HepG2 (cell line): Measurements from ENCODE around the gene MAP2K5. TPM values are rescaled to one million over a fixed set of nuclear protein-coding genes. Genes with fewer than 3 reads are reported as not detected.

Experiments
- ATAC-seq: fragments of 200-7000 bp; cut with Tn5 transposase; 3 replicates; pipeline ENCODE4 v1.9.1; 2020; ENCODE audit warnings: mild to moderate bottlenecking, moderate library complexity
- BruUV-seq: library from RNA; stranded (reverse); fragments of 400-500 nt; replicated peaks from 2 replicates; lab custom pipeline; 2021; lab: Mats Ljungman, UMichigan
- CTCF ChIA-PET: fragments of 300-600 bp; formaldehyde crosslinking; extraction: SDS; loops from one replicate; lab custom pipeline; 2021; ENCODE audit warnings: low total read pairs, inconsistent platforms, low intra/inter-chr PET ratio; lab: Yijun Ruan, JAX
- POLR2A ChIA-PET: fragments of 350-600 bp; sonication (Branson Sonifier 250); formaldehyde crosslinking; loops from one replicate; lab custom pipeline; 2020; ENCODE audit warnings: antibody characterized with exemption, inconsistent platforms; lab: Yijun Ruan, JAX
- DNase-seq: peaks from one replicate; pipeline ENCODE4 v3.0.0-alpha.2; 2015; ENCODE audit warnings: low spot score
- FAIRE-seq: peaks from 3 replicates; lab custom pipeline; 2011; peaks lifted over from hg19 to GRCh38; lab: Jason Lieb, UNC
- H2AFZ ChIP-seq: one replicate; pipeline ENCODE4 v1.6.1; 2011; ENCODE audit warnings: low read length, inconsistent platforms
- H3K27ac ChIP-seq: fragments of 300-600 bp; 3 replicates; pipeline ENCODE4 v1.8.0; 2011; ENCODE audit warnings: mixed run types, mild to moderate bottlenecking, mixed read lengths, low read length, inconsistent platforms; ENCODE audit not compliant: insufficient read depth; ENCODE audit errors: extremely low read length
- H3K27me3 ChIP-seq, 2 experiments: fragments of 200-600 bp in 1 of 2; 2 replicates in 1 of 2; 3 replicates in 1 of 2; pipeline versions ENCODE4 v1.6.0 to v1.8.0; 2011; ENCODE audit warnings: low read length in 2 of 2, mild to moderate bottlenecking in 2 of 2, moderate library complexity in 2 of 2, inconsistent platforms in 1 of 2; ENCODE audit not compliant: insufficient read depth in 2 of 2, control insufficient read depth in 1 of 2
- H3K36me3 ChIP-seq, 2 experiments: fragments of 200-600 bp in 1 of 2; replicated peaks in 1 of 2; 2 replicates in 1 of 2; 3 replicates in 1 of 2; pipeline versions ENCODE4 v1.5.1 to v1.8.0; 2011; ENCODE audit warnings: low read length in 2 of 2, inconsistent platforms in 1 of 2; ENCODE audit not compliant: insufficient read depth in 2 of 2, control insufficient read depth in 1 of 2
- H3K4me1 ChIP-seq: 2 replicates; pipeline ENCODE4 v1.5.1; 2012; ENCODE audit warnings: low read length, inconsistent platforms; ENCODE audit not compliant: insufficient read depth
- H3K4me2 ChIP-seq: 2 replicates; pipeline ENCODE4 v1.6.0; 2011; ENCODE audit warnings: low read depth, low read length, inconsistent platforms
- H3K4me3 ChIP-seq, 3 experiments: fragments of 200-600 bp in 1 of 3; sonication (generic), shearing (Covaris generic) in 1 of 3; replicated peaks in 1 of 3; 2 replicates each; pipeline ENCODE4 v1.5.1; 2011 to 2016; ENCODE audit warnings: low read length in 3 of 3, inconsistent platforms in 2 of 3, low read depth in 2 of 3, mild to moderate bottlenecking in 2 of 3, control low read depth in 1 of 3, mixed read lengths in 1 of 3; ENCODE audit not compliant: insufficient read depth in 1 of 3
- H3K79me2 ChIP-seq: one replicate; pipeline ENCODE4 v1.6.1; 2011; ENCODE audit warnings: low read length, inconsistent platforms; ENCODE audit not compliant: insufficient read depth
- H3K9ac ChIP-seq: 2 replicates; pipeline ENCODE4 v1.6.0; 2011; ENCODE audit warnings: mild to moderate bottlenecking, low read depth, low read length, inconsistent platforms; ENCODE audit not compliant: insufficient read depth
- H3K9me3 ChIP-seq: 2 replicates; pipeline ENCODE4 v1.5.1; 2012; ENCODE audit warnings: mild to moderate bottlenecking, low read length
- H4K20me1 ChIP-seq: 2 replicates; pipeline ENCODE4 v1.6.0; 2011; ENCODE audit warnings: inconsistent platforms, mild to moderate bottlenecking, low read length, moderate library complexity; ENCODE audit not compliant: insufficient read depth
- ELF4 ChIP-seq: sonication (generic); formaldehyde crosslinking; IDR thresholded peaks from 2 replicates; pipeline ENCODE4 v1.5.0; 2020; ENCODE audit warnings: missing genetic modification reagents, mild to moderate bottlenecking, moderate library complexity, borderline replicate concordance
- HES4 ChIP-seq: sonication (generic); formaldehyde crosslinking; IDR thresholded peaks from 2 replicates; pipeline ENCODE4 v1.9.0; 2021; ENCODE audit warnings: mild to moderate bottlenecking, missing genetic modification reagents, borderline replicate concordance
- HHEX ChIP-seq: IDR thresholded peaks from 2 replicates; pipeline ENCODE4 v1.6.1; 2016; ENCODE audit warnings: control low read depth
- PRPF4 ChIP-seq: fragments of 200-400 bp; formaldehyde crosslinking; IDR thresholded peaks from 2 replicates; pipeline ENCODE4 v1.6.1; 2016; ENCODE audit warnings: low read length, low read depth; ENCODE audit not compliant: poor library complexity, severe bottlenecking
- SETDB1 ChIP-seq: sonication (generic); formaldehyde crosslinking; IDR thresholded peaks from 2 replicates; pipeline ENCODE4 v1.5.1; 2020; ENCODE audit warnings: missing genetic modification reagents, mild to moderate bottlenecking, borderline replicate concordance
- TARDBP ChIP-seq: sonication (generic); formaldehyde crosslinking; IDR thresholded peaks from 2 replicates; pipeline ENCODE4 v1.8.0; 2022; ENCODE audit warnings: mild to moderate bottlenecking, missing genetic modification reagents
- ZNF17 ChIP-seq: sonication (generic); formaldehyde crosslinking; IDR thresholded peaks from 2 replicates; pipeline ENCODE4 v1.5.0; 2020; ENCODE audit warnings: mild to moderate bottlenecking, missing genetic modification reagents
- ZNF207 ChIP-seq: fragments of 450-650 bp; IDR thresholded peaks from 2 replicates; pipeline ENCODE4 v1.6.1; 2016; ENCODE audit warnings: antibody characterized with exemption, borderline replicate concordance
- ZNF331 ChIP-seq: sonication (generic); formaldehyde crosslinking; IDR thresholded peaks from 2 replicates; pipeline ENCODE4 v1.4.0; 2020; ENCODE audit warnings: missing genetic modification reagents
- ZNF740 ChIP-seq: sonication (generic); formaldehyde crosslinking; IDR thresholded peaks from 2 replicates; pipeline ENCODE4 v1.4.0; 2020; ENCODE audit warnings: missing genetic modification reagents
- ZNF781 ChIP-seq: sonication (generic); formaldehyde crosslinking; IDR thresholded peaks from 2 replicates; pipeline ENCODE4 v1.5.1; 2020; ENCODE audit warnings: borderline replicate concordance, mild to moderate bottlenecking, missing genetic modification reagents; ENCODE audit errors: not compliant biosample characterization
- ZNF839 ChIP-seq: sonication (generic); formaldehyde crosslinking; IDR thresholded peaks from 2 replicates; pipeline ENCODE4 v1.4.0; 2020; ENCODE audit warnings: missing genetic modification reagents, mild to moderate bottlenecking, borderline replicate concordance
- WGBS: methylation state at CpG from one replicate; pipeline ENCODE4 v1.1.6; 2017; ENCODE audit warnings: low lambda C conversion rate; 5-methylcytosine and 5-hydroxymethylcytosine counted together
- in situ Hi-C: cut with HindIII; loops from 2 replicates; pipeline ENCODE4 v1.10.0; 2017; ENCODE audit warnings: low pct_unique_long_range_greater_than_20kb; ENCODE audit not compliant: extremely low pct_ligation_motif_present
- intact Hi-C: fragments of 100-400 bp; cut with micrococcal nuclease; formaldehyde crosslinking; loops from one replicate; pipeline ENCODE4 v1.10.0; 2022; ENCODE audit not compliant: unreplicated experiment
- polyA plus RNA-seq, 8 experiments: library from polyadenylated mRNA; depleted of rRNA in 3 of 8; stranded (reverse) in 7 of 8; unstranded in 1 of 8; fragments of >200 nt; fragmentation: Illumina TruSeq in 4 of 8; extraction: Trizol in 4 of 8; gene quantifications; 2 replicates each; pipeline versions ENCODE4 v1.2.1 to v1.2.3, GENCODE V29; 2011 to 2016; ENCODE audit warnings: low read depth in 4 of 8, missing spikeins in 1 of 8, mixed read lengths in 1 of 8; ENCODE audit not compliant: insufficient read depth in 1 of 8
- total RNA-seq, 5 experiments: library from RNA; depleted of rRNA; stranded (reverse); fragments of >200 nt; fragmentation: Illumina TruSeq; extraction: Trizol; gene quantifications; 2 replicates each; pipeline ENCODE4 v1.2.3, GENCODE V29; 2016; ENCODE audit warnings: low read depth in 1 of 5
- TF ChIP-seq, protein P1 (sequence below): sonication (generic); formaldehyde crosslinking; IDR thresholded peaks from 2 replicates; pipeline ENCODE4 v1.4.0; 2020; ENCODE audit warnings: missing genetic modification reagents, borderline replicate concordance
- TF ChIP-seq, protein P2 (sequence below): sonication (generic); formaldehyde crosslinking; conservative IDR thresholded peaks from 2 replicates; pipeline ENCODE4 v1.8.1; 2023; ENCODE audit warnings: missing genetic modification reagents
- TF ChIP-seq, protein P3 (sequence below): sonication (generic); formaldehyde crosslinking; IDR thresholded peaks from 2 replicates; pipeline ENCODE4 v1.4.0; 2020; ENCODE audit warnings: missing genetic modification reagents
- TF ChIP-seq, protein P4 (sequence below): sonication (generic); formaldehyde crosslinking; IDR thresholded peaks from 2 replicates; pipeline ENCODE4 v1.5.1; 2020; ENCODE audit warnings: missing genetic modification reagents, mild to moderate bottlenecking, borderline replicate concordance

MAP2K5 gene
- total and polyA plus RNA-seq, 2 of the 13 experiments (the other 11 are each of a cell fraction or from before 2014, with no cell fraction given) = 4.0 to 4.3 TPM

- TF ChIP-seq ZNF740 (CRISPR knock-in tag) = no peak
- TF ChIP-seq ZNF17 = no peak
- no peak for TF ChIP-seq HHEX
Observed at GRCh38 chr15:67777071-67777470, 234.6 kb downstream of the MAP2K5 start (continued).

DNA sequence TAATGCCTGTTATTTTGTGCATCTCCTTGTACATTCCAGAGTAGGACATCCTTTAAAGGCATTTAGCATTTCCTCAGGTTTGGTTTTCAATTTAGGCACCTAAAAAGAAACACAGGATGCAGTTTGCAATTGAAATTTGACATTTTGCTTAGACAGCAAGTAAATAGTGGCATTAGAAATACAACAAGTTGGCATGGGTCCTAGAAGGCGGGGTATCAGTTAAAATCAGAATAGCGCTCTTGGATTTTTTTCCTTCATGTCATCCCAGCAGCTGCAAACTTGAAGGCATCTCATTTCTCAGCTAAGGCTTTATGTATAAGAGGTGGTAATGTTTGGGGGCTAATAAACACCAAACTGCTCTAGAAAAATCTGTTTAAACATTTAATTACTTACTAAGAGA lies 235.3 kb downstream of the MAP2K5 start:
- ChIA-PET CTCF (no interaction called here), POLR2A (no interaction called here)
- no peak for TF ChIP-seq ZNF207
- TF ChIP-seq, protein P1, sequence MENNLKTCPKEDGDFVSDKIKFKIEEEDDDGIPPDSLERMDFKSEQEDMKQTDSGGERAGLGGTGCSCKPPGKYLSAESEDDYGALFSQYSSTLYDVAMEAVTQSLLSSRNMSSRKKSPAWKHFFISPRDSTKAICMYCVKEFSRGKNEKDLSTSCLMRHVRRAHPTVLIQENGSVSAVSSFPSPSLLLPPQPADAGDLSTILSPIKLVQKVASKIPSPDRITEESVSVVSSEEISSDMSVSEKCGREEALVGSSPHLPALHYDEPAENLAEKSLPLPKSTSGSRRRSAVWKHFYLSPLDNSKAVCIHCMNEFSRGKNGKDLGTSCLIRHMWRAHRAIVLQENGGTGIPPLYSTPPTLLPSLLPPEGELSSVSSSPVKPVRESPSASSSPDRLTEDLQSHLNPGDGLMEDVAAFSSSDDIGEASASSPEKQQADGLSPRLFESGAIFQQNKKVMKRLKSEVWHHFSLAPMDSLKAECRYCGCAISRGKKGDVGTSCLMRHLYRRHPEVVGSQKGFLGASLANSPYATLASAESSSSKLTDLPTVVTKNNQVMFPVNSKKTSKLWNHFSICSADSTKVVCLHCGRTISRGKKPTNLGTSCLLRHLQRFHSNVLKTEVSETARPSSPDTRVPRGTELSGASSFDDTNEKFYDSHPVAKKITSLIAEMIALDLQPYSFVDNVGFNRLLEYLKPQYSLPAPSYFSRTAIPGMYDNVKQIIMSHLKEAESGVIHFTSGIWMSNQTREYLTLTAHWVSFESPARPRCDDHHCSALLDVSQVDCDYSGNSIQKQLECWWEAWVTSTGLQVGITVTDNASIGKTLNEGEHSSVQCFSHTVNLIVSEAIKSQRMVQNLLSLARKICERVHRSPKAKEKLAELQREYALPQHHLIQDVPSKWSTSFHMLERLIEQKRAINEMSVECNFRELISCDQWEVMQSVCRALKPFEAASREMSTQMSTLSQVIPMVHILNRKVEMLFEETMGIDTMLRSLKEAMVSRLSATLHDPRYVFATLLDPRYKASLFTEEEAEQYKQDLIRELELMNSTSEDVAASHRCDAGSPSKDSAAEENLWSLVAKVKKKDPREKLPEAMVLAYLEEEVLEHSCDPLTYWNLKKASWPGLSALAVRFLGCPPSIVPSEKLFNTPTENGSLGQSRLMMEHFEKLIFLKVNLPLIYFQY (CRISPR knock-in tag) = no peak
- TF ChIP-seq, protein P2, sequence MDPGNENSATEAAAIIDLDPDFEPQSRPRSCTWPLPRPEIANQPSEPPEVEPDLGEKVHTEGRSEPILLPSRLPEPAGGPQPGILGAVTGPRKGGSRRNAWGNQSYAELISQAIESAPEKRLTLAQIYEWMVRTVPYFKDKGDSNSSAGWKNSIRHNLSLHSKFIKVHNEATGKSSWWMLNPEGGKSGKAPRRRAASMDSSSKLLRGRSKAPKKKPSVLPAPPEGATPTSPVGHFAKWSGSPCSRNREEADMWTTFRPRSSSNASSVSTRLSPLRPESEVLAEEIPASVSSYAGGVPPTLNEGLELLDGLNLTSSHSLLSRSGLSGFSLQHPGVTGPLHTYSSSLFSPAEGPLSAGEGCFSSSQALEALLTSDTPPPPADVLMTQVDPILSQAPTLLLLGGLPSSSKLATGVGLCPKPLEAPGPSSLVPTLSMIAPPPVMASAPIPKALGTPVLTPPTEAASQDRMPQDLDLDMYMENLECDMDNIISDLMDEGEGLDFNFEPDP = no peak
- TF ChIP-seq, protein P3, sequence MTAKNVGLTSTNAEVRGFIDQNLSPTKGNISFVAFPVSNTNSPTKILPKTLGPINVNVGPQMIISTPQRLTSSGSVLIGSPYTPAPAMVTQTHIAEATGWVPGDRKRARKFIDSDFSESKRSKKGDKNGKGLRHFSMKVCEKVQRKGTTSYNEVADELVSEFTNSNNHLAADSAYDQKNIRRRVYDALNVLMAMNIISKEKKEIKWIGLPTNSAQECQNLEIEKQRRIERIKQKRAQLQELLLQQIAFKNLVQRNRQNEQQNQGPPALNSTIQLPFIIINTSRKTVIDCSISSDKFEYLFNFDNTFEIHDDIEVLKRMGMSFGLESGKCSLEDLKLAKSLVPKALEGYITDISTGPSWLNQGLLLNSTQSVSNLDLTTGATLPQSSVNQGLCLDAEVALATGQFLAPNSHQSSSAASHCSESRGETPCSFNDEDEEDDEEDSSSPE = no peak
- TF ChIP-seq TARDBP = no peak
- no peak for TF ChIP-seq ZNF331 (CRISPR knock-in tag)
- TF ChIP-seq ZNF839 = no peak
- no peak for TF ChIP-seq ELF4 (CRISPR knock-in tag)
- TF ChIP-seq HES4 = no peak
- no peak for TF ChIP-seq ZNF781
- TF ChIP-seq HHEX = no peak
- TF ChIP-seq SETDB1 = no peak
- TF ChIP-seq, protein P4, sequence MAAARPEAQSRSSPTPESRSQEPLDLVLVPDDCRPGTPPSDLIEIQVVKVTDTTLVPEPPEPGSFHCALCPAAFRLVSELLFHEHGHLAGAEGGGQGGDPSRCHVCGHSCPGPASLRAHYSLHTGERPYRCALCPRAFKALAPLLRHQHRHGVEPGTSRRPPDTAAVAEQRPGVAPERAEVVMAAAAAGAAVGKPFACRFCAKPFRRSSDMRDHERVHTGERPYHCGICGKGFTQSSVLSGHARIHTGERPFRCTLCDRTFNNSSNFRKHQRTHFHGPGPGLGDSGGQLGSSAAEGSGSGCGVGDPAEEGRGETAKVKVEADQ (CRISPR knock-in tag) = no peak
- no peak for TF ChIP-seq PRPF4
- Histone ChIP-seq H3K27me3 (no peaks in the 10 kb centered on the region), H3K4me3 (no peak overlapping the region), H3K4me2 (no peak overlapping the region), H3K9ac (no peak overlapping the region), H3K4me1 (no peaks in the 10 kb centered on the region), H3K27ac (no peak overlapping the region), H2AFZ (no peak overlapping the region), H3K9me3 (no peaks in the 10 kb centered on the region), H3K79me2 (no peaks in the 10 kb centered on the region), H3K36me3 (0 out of 5 replicates have a peak, but pooled peaks cover 0 to 2% of the 10 kb centered on the region in 2 experiments), H4K20me1 (no peaks in the 10 kb centered on the region)
- no peak for ATAC-seq
- WGBS = 100% methylated on average over 2 of the region's 2 CpGs
- in situ Hi-C loops = no loop called here
- intact Hi-C loops = no loop called here
- FAIRE-seq = no peak
- BruUV-seq = no TSS peak
- no peak for DNase-seq
